HG03460 (cell line): ENCODE data around the gene MCFD2.
"Not testable (repeated sequence)": the region's sequence is repeated elsewhere in the genome, so short reads cannot be mapped to it uniquely, and the experiment has no call there.

Source experiments
- ATAC-seq: cut with Tn5 transposase; IDR thresholded peaks from one replicate; pipeline ENCODE4 v1.9.1; 2021; ENCODE audit not compliant: unreplicated experiment

The MCFD2 gene

GRCh38 chr2:46904908-46905678 is 10.5 kb downstream of the MCFD2 start:
- ATAC-seq: not testable (repeated sequence)

GRCh38 chr2:46902980-46903379 is 12.6 kb downstream of the MCFD2 start:
- not testable (repeated sequence) for ATAC-seq

GRCh38 chr2:46902465-46902864 is 13.1 kb downstream of the MCFD2 start:
- no peak for ATAC-seq

- ATAC-seq: no peak
Measured at GRCh38 chr2:46901611-46902010, 14.0 kb downstream of the MCFD2 start.

- no peak for ATAC-seq
Measured at GRCh38 chr2:46900381-46900780, 15.2 kb downstream of the MCFD2 start.

- ATAC-seq: no peak
Measured at GRCh38 chr2:46899053-46899452, 16.6 kb downstream of the MCFD2 start.

- no peak for ATAC-seq
Measured at GRCh38 chr2:46898024-46898423, 17.6 kb downstream of the MCFD2 start.

GRCh38 chr2:46893269-46893939 is 22.2 kb downstream of the MCFD2 start:
- ATAC-seq: no peak

GRCh38 chr2:46891956-46892553 is 23.6 kb downstream of the MCFD2 start:
- no peak for ATAC-seq

GRCh38 chr2:46888421-46888952 is 27.1 kb downstream of the MCFD2 start:
- no peak for ATAC-seq

GRCh38 chr2:46887028-46887885 is 28.3 kb downstream of the MCFD2 start:
- no peak for ATAC-seq

- no peak for ATAC-seq
Measured at GRCh38 chr2:46886268-46887027, 29.2 kb downstream of the MCFD2 start.

- no peak for ATAC-seq
Measured at GRCh38 chr2:46885376-46885775, 30.2 kb downstream of the MCFD2 start.

- no peak for ATAC-seq
Measured at GRCh38 chr2:46879511-46879910, 36.1 kb downstream of the MCFD2 start.

GRCh38 chr2:46878886-46879285 is 36.7 kb downstream of the MCFD2 start:
- no peak for ATAC-seq

GRCh38 chr2:46878240-46878877 is 37.2 kb downstream of the MCFD2 start:
- no peak for ATAC-seq

GRCh38 chr2:46877619-46878113 is 37.9 kb downstream of the MCFD2 start:
- ATAC-seq: no peak

GRCh38 chr2:46876741-46877384 is 38.7 kb downstream of the MCFD2 start:
- no peak for ATAC-seq
